GM19372 (cell line): ENCODE measurements around the gene NAGLU.

Experiments
- ATAC-seq: cut with Tn5 transposase; IDR thresholded peaks from one replicate; pipeline ENCODE4 v1.9.1; 2021; ENCODE audit warnings: mild to moderate bottlenecking, low read depth, moderate library complexity; ENCODE audit not compliant: unreplicated experiment

The NAGLU gene

DNA sequence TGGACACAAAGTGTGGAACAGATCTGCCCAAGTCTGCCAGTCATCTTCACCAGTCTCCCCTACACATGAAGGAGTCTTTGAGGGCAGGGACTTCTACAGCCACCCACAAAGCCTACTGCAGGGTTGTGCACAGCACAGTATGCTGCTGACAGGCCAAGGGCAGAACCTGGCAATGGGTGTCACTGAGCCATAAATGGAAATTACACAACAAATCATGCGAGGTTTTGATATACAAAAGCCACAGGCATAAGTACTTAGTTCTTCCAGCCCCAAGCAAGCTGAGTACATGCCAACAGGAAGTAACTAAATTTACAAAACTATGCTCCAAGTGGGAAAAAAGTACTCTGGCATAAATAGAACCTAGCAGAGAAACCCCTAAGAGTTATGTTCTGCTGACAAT lies 49.3 kb downstream of the NAGLU start:
- no peak for ATAC-seq

DNA sequence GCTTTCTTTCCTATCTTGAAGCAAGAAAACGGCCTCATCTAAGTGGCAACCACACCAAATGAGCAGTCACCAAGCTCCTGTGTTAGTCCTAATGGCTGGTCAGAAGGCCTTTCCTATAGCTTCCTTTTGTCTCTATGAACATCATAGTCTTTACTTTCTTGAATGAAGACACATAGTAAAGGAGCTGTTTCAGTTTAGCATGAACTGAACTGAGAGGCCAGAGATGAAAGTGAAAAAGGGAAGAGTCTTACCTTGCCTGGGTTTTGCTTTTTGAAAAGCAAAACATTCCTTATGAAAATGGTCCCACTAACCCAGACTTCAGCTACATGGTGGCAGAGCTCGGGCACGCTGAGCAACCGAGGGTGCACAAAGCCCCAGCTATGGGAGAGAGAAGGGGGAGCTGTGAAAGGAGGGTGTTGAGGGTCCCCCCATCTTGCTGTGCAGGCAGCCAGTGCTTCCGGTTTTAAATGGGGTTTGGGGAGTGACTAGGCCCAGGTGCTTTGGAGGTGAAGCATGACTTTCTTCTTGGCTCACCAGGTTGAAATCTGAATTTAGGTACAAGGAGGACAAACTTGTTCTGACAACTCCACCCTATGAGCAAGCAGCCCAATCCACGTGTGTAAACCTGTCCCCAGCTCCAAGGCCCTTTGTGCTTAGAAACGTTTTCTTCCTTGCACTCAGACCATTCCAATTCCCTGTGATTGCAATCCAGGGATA lies 50.6 kb downstream of the NAGLU start:
- no peak for ATAC-seq

DNA sequence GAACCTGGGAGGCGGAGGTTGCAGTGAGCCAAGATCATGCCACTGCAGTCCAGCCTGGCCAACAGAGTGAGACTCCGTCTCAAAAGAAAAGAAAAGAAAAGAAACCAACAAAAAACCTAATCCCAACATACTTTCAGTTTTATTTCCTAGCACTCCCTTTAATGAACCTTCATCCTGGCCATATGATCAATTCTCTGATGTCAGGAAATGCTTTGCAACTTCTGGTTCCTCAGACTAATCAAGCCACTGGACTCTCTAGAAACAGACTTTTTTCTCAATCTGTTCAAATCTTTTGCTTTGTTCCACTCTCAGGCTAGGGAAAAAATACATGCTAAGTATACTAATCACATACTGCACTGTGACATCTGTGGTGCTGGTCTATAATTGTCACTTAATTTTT lies 54.8 kb downstream of the NAGLU start:
- ATAC-seq: no peak

GRCh38 chr17:42591411-42591810 lies 55.4 kb downstream of the NAGLU start:
- ATAC-seq: no peak
